Karpas-422 (cell line): ENCODE results near the gene BACH2. TPM values are rescaled to one million over a fixed set of nuclear protein-coding genes. Genes with fewer than 3 reads are reported as not detected.

Source experiments
- DNase-seq: peaks from one replicate; pipeline ENCODE4 v3.0.0-alpha.2; 2015
- H2AFZ ChIP-seq: fragments of 200-600 bp; sonication (generic); 2 replicates; pipeline ENCODE4 v1.6.1; 2014; ENCODE audit warnings: antibody characterized with exemption, low read length, mixed read lengths
- H3K27ac ChIP-seq: fragments of 200-600 bp; sonication (generic); 2 replicates; pipeline ENCODE4 v1.5.1; 2014; ENCODE audit warnings: mild to moderate bottlenecking, low read length, moderate library complexity
- H3K27me3 ChIP-seq: fragments of 200-600 bp; sonication (generic); 2 replicates; pipeline ENCODE4 v1.6.1; 2014; ENCODE audit warnings: low read length, mixed read lengths
- H3K36me3 ChIP-seq: fragments of 200-600 bp; sonication (generic); 2 replicates; pipeline ENCODE4 v1.6.1; 2014; ENCODE audit warnings: low read length, mixed read lengths; ENCODE audit not compliant: insufficient read depth
- H3K4me1 ChIP-seq: fragments of 200-600 bp; sonication (generic); 2 replicates; pipeline ENCODE4 v1.6.1; 2014; ENCODE audit warnings: mild to moderate bottlenecking, low read length, mixed read lengths
- H3K4me2 ChIP-seq: fragments of 200-600 bp; sonication (generic); 2 replicates; pipeline ENCODE4 v1.6.1; 2014; ENCODE audit warnings: low read length, low read depth, mild to moderate bottlenecking; ENCODE audit not compliant: poor library complexity, severe bottlenecking
- H3K4me3 ChIP-seq: fragments of 200-600 bp; sonication (generic); 2 replicates; pipeline ENCODE4 v1.5.1; 2014; ENCODE audit warnings: mild to moderate bottlenecking, antibody characterized with exemption, low read length, mixed read lengths
- H3K79me2 ChIP-seq: fragments of 200-600 bp; sonication (generic); 2 replicates; pipeline ENCODE4 v1.6.1; 2014; ENCODE audit warnings: mild to moderate bottlenecking, low read length, mixed read lengths
- H3K9ac ChIP-seq: fragments of 200-600 bp; sonication (generic); 2 replicates; pipeline ENCODE4 v1.6.0; 2014; ENCODE audit warnings: low read length
- H3K9me2 ChIP-seq: fragments of 200-600 bp; sonication (generic), shearing (Covaris generic); replicated peaks from 2 replicates; pipeline ENCODE4 v1.6.0; 2014; ENCODE audit warnings: mild to moderate bottlenecking, low read length, moderate library complexity; ENCODE audit not compliant: insufficient read depth
- H3K9me3 ChIP-seq: fragments of 300-700, 200-600 bp; sonication (generic); 2 replicates; pipeline ENCODE4 v1.6.1; 2014; ENCODE audit warnings: low read length, mixed read lengths
- H4K20me1 ChIP-seq: fragments of 200-600 bp; sonication (generic); 2 replicates; pipeline ENCODE4 v1.6.1; 2014; ENCODE audit warnings: mild to moderate bottlenecking, antibody characterized with exemption, low read length, low read depth; ENCODE audit not compliant: insufficient read depth
- total RNA-seq: library from RNA; depleted of rRNA; stranded (reverse); fragments of >200 nt; shearing (Covaris generic); gene quantifications from 2 replicates; pipeline ENCODE4 v1.2.3, GENCODE V29; 2014; ENCODE audit warnings: low replicate concordance

BACH2 gene
- total RNA-seq, 1 experiment from 2014 or later: 3.2 TPM

GRCh38 chr6:90106449-90106848 lies 190.2 kb downstream of the BACH2 start:
- no peaks in the 10 kb centered on the region for H4K20me1 ChIP-seq
- H3K27ac ChIP-seq: no peak overlapping the region
- no peak overlapping the region for H3K4me2 ChIP-seq

GRCh38 chr6:90105506-90106170 lies 191.0 kb downstream of the BACH2 start:
- Histone ChIP-seq H3K9ac (no peak overlapping the region), H3K4me2 (no peak overlapping the region), H3K79me2 (no peaks in the 10 kb centered on the region), H3K27me3 (no peaks in the 10 kb centered on the region; the same call in 1 of the 2 replicates), H3K4me3 (no peak overlapping the region), H3K36me3 (no peaks in the 10 kb centered on the region), H2AFZ (no peak overlapping the region), H4K20me1 (no peaks in the 10 kb centered on the region), H3K9me3 (no peaks in the 10 kb centered on the region), H3K27ac (no peak overlapping the region), H3K4me1 (peaks cover 45% of the 10 kb centered on the region), H3K9me2 (no peaks in the 10 kb centered on the region)
- DNase-seq: no peak

More at GRCh38 chr6:90106449-90106848, 190.2 kb downstream of the BACH2 start:
- Histone ChIP-seq H3K27me3 (no peaks in the 10 kb centered on the region; the same call in 1 of the 2 replicates), H2AFZ (no peak overlapping the region), H3K9me2 (no peaks in the 10 kb centered on the region), H3K36me3 (no peaks in the 10 kb centered on the region), H3K79me2 (no peaks in the 10 kb centered on the region), H3K9me3 (no peaks in the 10 kb centered on the region), H3K9ac (no peak overlapping the region), H3K4me3 (no peak overlapping the region), H3K4me1 (peaks cover 36% of the 10 kb centered on the region)
- DNase-seq: no peak

GRCh38 chr6:90103056-90103800 lies 193.4 kb downstream of the BACH2 start:
- Histone ChIP-seq H4K20me1 (no peaks in the 10 kb centered on the region), H3K9me3 (no peaks in the 10 kb centered on the region), H3K27me3 (no peaks in the 10 kb centered on the region), H3K79me2 (no peaks in the 10 kb centered on the region), H3K27ac (no peak overlapping the region), H2AFZ (no peak overlapping the region), H3K9me2 (no peaks in the 10 kb centered on the region), H3K9ac (no peak overlapping the region), H3K4me3 (no peak overlapping the region), H3K4me2 (peak overlapping the region; percentile 45), H3K36me3 (no peaks in the 10 kb centered on the region), H3K4me1 (peaks cover 38% of the 10 kb centered on the region)
- DNase-seq: peak; percentile 72

- Histone ChIP-seq H3K9me2 (no peaks in the 10 kb centered on the region), H3K4me3 (no peak overlapping the region), H3K36me3 (no peaks in the 10 kb centered on the region), H3K9ac (no peak overlapping the region), H4K20me1 (no peaks in the 10 kb centered on the region), H2AFZ (no peak overlapping the region), H3K27me3 (no peaks in the 10 kb centered on the region), H3K27ac (no peak overlapping the region), H3K79me2 (no peaks in the 10 kb centered on the region), H3K4me1 (peaks cover 33% of the 10 kb centered on the region), H3K4me2 (peak overlapping the region; percentile 4), H3K9me3 (no peaks in the 10 kb centered on the region)
- peak; percentile 52 for DNase-seq
Observed at GRCh38 chr6:90101403-90101802, 195.2 kb downstream of the BACH2 start.

- H3K36me3 ChIP-seq: no peaks in the 10 kb centered on the region
- no peaks in the 10 kb centered on the region for H3K79me2 ChIP-seq
- no peaks in the 10 kb centered on the region for H3K9me3 ChIP-seq
- no peaks in the 10 kb centered on the region for H3K9me2 ChIP-seq
- H3K4me3 ChIP-seq: no peak overlapping the region
- no peak for DNase-seq
- no peak overlapping the region for H2AFZ ChIP-seq
- no peak overlapping the region for H3K4me2 ChIP-seq
- H3K27me3 ChIP-seq: no peaks in the 10 kb centered on the region
- H3K27ac ChIP-seq: no peak overlapping the region
- peaks cover 33% of the 10 kb centered on the region for H3K4me1 ChIP-seq
- H3K9ac ChIP-seq: no peak overlapping the region
- H4K20me1 ChIP-seq: no peaks in the 10 kb centered on the region
Observed at GRCh38 chr6:90100059-90100665, 196.5 kb downstream of the BACH2 start.

- Histone ChIP-seq H3K4me2 (no peak overlapping the region), H3K4me3 (no peak overlapping the region), H3K27me3 (no peaks in the 10 kb centered on the region), H2AFZ (no peak overlapping the region), H3K27ac (no peak overlapping the region), H4K20me1 (no peaks in the 10 kb centered on the region), H3K36me3 (no peaks in the 10 kb centered on the region), H3K9me2 (no peaks in the 10 kb centered on the region), H3K9ac (no peak overlapping the region), H3K4me1 (peaks cover 31% of the 10 kb centered on the region), H3K9me3 (no peaks in the 10 kb centered on the region), H3K79me2 (no peaks in the 10 kb centered on the region)
- DNase-seq: no peak
Observed at GRCh38 chr6:90098627-90099026, 198.0 kb downstream of the BACH2 start.

GRCh38 chr6:90098001-90098531 lies 198.6 kb downstream of the BACH2 start:
- Histone ChIP-seq H3K9me3 (no peaks in the 10 kb centered on the region), H3K9ac (no peak overlapping the region), H3K4me1 (peaks cover 25% of the 10 kb centered on the region), H4K20me1 (no peaks in the 10 kb centered on the region), H3K9me2 (no peaks in the 10 kb centered on the region), H3K4me2 (no peak overlapping the region), H3K79me2 (no peaks in the 10 kb centered on the region), H3K36me3 (no peaks in the 10 kb centered on the region), H2AFZ (no peak overlapping the region), H3K27me3 (no peaks in the 10 kb centered on the region), H3K4me3 (no peak overlapping the region), H3K27ac (no peak overlapping the region)
- DNase-seq: no peak

GRCh38 chr6:90097356-90097755 lies 199.3 kb downstream of the BACH2 start:
- Histone ChIP-seq H3K4me2 (no peak overlapping the region), H3K27ac (no peak overlapping the region), H3K79me2 (no peaks in the 10 kb centered on the region), H3K4me3 (no peak overlapping the region), H4K20me1 (no peaks in the 10 kb centered on the region), H3K9me3 (no peaks in the 10 kb centered on the region), H3K27me3 (no peaks in the 10 kb centered on the region), H3K4me1 (peaks cover 22% of the 10 kb centered on the region), H3K9ac (no peak overlapping the region), H3K36me3 (no peaks in the 10 kb centered on the region), H3K9me2 (no peaks in the 10 kb centered on the region), H2AFZ (no peak overlapping the region)
- DNase-seq: no peak
